ENCODE measurements around the gene LRRC59. TPM values are rescaled to one million over a fixed set of nuclear protein-coding genes. Genes with fewer than 3 reads are reported as not detected.

Gene LRRC59
- total RNA-seq, 1 experiment from 2014 or later: 221 TPM

- no peak for ATAC-seq
- no peak overlapping the region for H3K4me3 ChIP-seq (replicated peaks in 1 of 2; ENCODE audit: low read depth in 1 of 2, low read length in 2 of 2)
- POLR2A ChIA-PET: no interaction called here
- TF ChIP-seq ZNF274 (IDR thresholded peaks at IDR 0.05; ENCODE audit: low read depth, low read length) (no peak), POLR2A (IDR thresholded peaks at IDR 0.05; ENCODE audit: borderline replicate concordance, extremely low read depth, insufficient read depth, insufficient read length) (no peak), ELF1 (IDR thresholded peaks at IDR 0.05; ENCODE audit: borderline replicate concordance, low read depth) (no peak), SRF (IDR thresholded peaks at IDR 0.05; ENCODE audit: low read depth) (no peak), FOSL1 (IDR thresholded peaks at IDR 0.05; ENCODE audit: low read depth) (no peak), CEBPB (IDR thresholded peaks at IDR 0.05; ENCODE audit: low read depth) (no peak), YY1 (IDR thresholded peaks at IDR 0.05; ENCODE audit: extremely low read depth, insufficient replicate concordance, low read depth, low read length) (no peak), JUND (IDR thresholded peaks at IDR 0.05) (no peak), SIN3A (IDR thresholded peaks at IDR 0.05; ENCODE audit: low read depth) (no peak), REST (IDR thresholded peaks at IDR 0.05; ENCODE audit: low read depth) (no peak), TCF7L2 (IDR thresholded peaks at IDR 0.05; ENCODE audit: borderline replicate concordance, extremely low read depth, insufficient read depth, insufficient read length) (no peak), CTCF (IDR thresholded peaks at IDR 0.05 in 2 of 3, conservative IDR thresholded peaks at IDR 0.05 in 1 of 3; ENCODE audit: borderline replicate concordance in 1 of 3, insufficient read depth in 1 of 3, low read depth in 2 of 3, low read length in 2 of 3) (no peak), EZH2phosphoT487 (IDR thresholded peaks at IDR 0.05; ENCODE audit: borderline replicate concordance) (no peak), ZBTB33 (IDR thresholded peaks at IDR 0.05; ENCODE audit: extremely low read depth, insufficient replicate concordance, low read length) (no peak), EZH2 (IDR thresholded peaks at IDR 0.05) (no peak), MAX (IDR thresholded peaks at IDR 0.05) (no peak), CBX3 (IDR thresholded peaks at IDR 0.05; ENCODE audit: low read depth) (no peak), EGR1 (IDR thresholded peaks at IDR 0.05; ENCODE audit: low read depth) (no peak)
- H2AFZ ChIP-seq (ENCODE audit: low read depth, low read length, poor library complexity, severe bottlenecking): no peak overlapping the region
- CTCF ChIA-PET: interaction anchor here (0.6 to 4.3 kb wide), 2 partner anchors 31 to 276 kb away, joined by 3 to 20 read pairs; partner anchors contain the start of gene LRRC59
- intact Hi-C loops (cut with micrococcal nuclease): no loop called here
- no peaks in the 10 kb centered on the region for H3K9me2 ChIP-seq (ENCODE audit: insufficient read depth)
- peaks cover 21 to 37% of the 10 kb centered on the region in 2 experiments for H3K4me1 ChIP-seq (ENCODE audit: control insufficient read depth in 1 of 2, insufficient read depth in 2 of 2, low read length in 2 of 2)
- no peak overlapping the region for H3K27ac ChIP-seq (ENCODE audit: low read depth, low read length)
- no peaks in the 10 kb centered on the region for H3K9me3 ChIP-seq (ENCODE audit: control insufficient read depth in 1 of 2, insufficient read depth in 1 of 2, low read depth in 1 of 2, low read length in 2 of 2)
- no peaks in the 10 kb centered on the region; a peak in 1 of 4 replicates for H3K36me3 ChIP-seq (ENCODE audit: control insufficient read depth in 1 of 2, insufficient read depth in 2 of 2, low read length in 2 of 2)
- no peaks in the 10 kb centered on the region for H4K20me1 ChIP-seq (ENCODE audit: insufficient read depth)
- H3K27me3 ChIP-seq (ENCODE audit: insufficient read depth, low read length): no peaks in the 10 kb centered on the region
- RAD21 ChIA-PET (ENCODE audit: low non-redundant PET in 1 of 2, low total read pairs in 2 of 2, uncharacterized antibody in 2 of 2, unreplicated experiment in 2 of 2): no interaction called here
- no TSS peak for BruUV-seq (replicated peaks)
- no peak overlapping the region for H3K4me2 ChIP-seq (ENCODE audit: low read length)
- 0 out of 2 replicates have a peak, but pooled peaks cover 7% of the 10 kb centered on the region for H3K79me2 ChIP-seq (ENCODE audit: insufficient read depth, low read length)
- DNase-seq (ENCODE audit: low read depth, low spot score): no peak
- no peak overlapping the region for H3K9ac ChIP-seq (ENCODE audit: low read length)
Observed at GRCh38 chr17:50428831-50429424, 31.6 kb upstream of the LRRC59 start.
